ENCODE results near the gene SETD1B. TPM values are rescaled to one million over a fixed set of nuclear protein-coding genes. Genes with fewer than 3 reads are reported as not detected.

The SETD1B gene
- total RNA-seq, 1 donor from 2014 or later = 7.9 TPM

- H3K4me1 ChIP-seq = peaks cover 81% of the 10 kb centered on the region
- peak overlapping the region; percentile 100 for H3K27ac ChIP-seq (replicated peaks)
- H3K36me3 ChIP-seq = peaks cover 9% of the 10 kb centered on the region
- peak; percentile 78 for DNase-seq
- intact Hi-C loops (cut with micrococcal nuclease) = no loop called here
- H3K9me3 ChIP-seq (replicated peaks) = no peaks in the 10 kb centered on the region
- H3K27me3 ChIP-seq (ENCODE audit: low read depth) = no peaks in the 10 kb centered on the region
- peak; percentile 24 for TF ChIP-seq CTCF (IDR thresholded peaks at IDR 0.05; ENCODE audit: borderline replicate concordance)
- peak overlapping the region; percentile 81 for H3K4me3 ChIP-seq
Observed at GRCh38 chr12:121799156-121799841, 4.5 kb upstream of the SETD1B start.

DNA sequence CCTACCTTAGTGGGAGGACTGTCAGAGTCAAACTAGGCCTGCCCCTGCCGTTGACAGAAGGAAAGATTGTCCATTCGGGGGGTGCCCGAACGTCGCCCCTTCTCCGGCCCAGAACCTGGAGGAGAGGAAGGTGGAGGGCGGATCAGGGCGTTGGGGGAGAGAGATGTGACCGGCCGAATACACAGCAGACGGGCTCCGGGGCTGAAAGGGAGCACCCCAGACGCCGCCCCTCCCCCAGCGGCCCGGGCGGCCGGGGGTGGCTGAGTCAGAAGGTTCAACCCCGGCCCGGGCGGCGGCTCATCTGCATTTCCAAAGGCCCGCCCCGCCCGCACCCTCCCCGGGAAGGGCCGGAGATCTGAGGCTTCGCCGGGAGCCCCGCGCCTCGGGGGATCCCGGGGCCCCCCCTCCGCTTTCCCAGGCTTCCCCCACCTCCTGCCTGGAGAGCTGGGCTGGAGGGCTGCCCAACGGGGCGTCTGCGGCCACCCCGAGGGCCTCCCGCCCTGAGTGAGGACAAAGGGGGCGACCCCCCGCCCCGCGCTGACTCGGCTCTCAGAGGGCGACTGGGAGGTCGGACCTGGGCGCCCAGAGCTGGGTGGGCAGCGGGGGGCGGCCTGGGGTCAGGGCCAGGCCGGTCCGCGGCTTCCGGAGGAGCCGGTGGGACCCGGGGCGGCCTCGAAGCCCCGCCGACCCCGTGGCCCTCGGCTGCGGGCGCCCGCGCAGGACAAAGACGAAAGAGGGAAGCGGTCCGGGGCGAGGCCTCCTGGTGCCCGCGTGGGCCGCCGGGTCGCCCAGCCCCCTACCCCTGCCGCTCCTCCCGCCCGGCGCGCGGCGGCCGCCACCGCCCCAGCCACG is 3.7 kb upstream of the SETD1B start:
- Histone ChIP-seq H3K27me3 (ENCODE audit: low read depth) (no peaks in the 10 kb centered on the region), H3K36me3 (peaks cover 9% of the 10 kb centered on the region), H3K27ac (replicated peaks) (peak overlapping the region; percentile 100), H3K4me1 (peaks cover 78% of the 10 kb centered on the region), H3K9me3 (replicated peaks) (no peaks in the 10 kb centered on the region), H3K4me3 (peak overlapping the region; percentile 81)
- DNase-seq = peak; percentile 94
- intact Hi-C loops (cut with micrococcal nuclease) = no loop called here
- peak; percentile 11 for TF ChIP-seq CTCF (IDR thresholded peaks at IDR 0.05; ENCODE audit: borderline replicate concordance)

DNA sequence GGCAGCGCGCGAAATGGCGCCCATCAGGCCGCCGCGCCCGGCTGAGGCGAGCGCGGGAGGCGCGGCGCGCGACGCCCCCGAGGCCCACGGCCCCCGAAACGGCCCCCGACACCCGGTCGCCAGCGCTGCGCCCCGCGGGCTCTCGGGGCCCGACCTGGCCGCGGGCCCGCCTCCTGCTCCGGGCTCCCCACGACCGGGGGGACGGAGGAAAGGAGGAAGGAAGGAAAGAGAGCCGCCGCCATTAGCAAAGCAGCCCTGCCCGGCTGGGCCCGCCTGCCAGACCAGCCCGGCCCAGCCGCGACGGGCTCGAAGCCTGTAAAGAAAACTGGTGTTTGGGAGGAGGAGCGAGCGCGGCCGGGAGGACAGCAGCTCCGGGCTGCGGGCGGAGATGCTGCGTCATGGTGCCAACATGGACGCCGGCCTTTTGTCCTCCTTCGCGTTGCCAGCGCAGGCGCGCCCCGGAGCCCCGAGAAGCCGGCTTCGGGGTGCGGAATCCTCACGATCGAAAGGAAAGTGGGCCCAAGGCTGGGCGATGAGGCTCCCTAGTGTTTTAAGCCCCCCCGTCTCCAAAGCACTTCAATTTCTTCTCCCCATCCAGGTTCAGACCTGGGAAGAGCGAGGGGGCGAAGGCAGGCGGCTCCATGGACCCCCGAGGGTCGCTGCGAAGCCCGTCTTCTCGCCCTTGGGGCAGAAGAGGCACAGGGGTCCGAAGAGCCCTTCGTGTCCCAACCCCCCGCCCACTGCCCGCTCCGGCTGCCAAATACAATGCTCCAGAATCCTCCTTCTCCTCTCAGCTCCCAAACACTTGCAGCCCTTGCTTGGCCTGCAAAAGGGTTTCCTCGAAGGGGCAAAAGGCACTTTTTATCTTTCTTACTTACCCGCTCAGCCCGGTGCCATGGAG is 2.9 kb upstream of the SETD1B start:
- H3K4me1 ChIP-seq = peaks cover 78% of the 10 kb centered on the region
- no peaks in the 10 kb centered on the region for H3K9me3 ChIP-seq (replicated peaks)
- no peak for TF ChIP-seq CTCF (IDR thresholded peaks at IDR 0.05; ENCODE audit: borderline replicate concordance)
- peak overlapping the region; percentile 81 for H3K4me3 ChIP-seq
- peak; percentile 85 for DNase-seq
- peak overlapping the region; percentile 100 for H3K27ac ChIP-seq (replicated peaks)
- H3K36me3 ChIP-seq = peaks cover 3% of the 10 kb centered on the region
- H3K27me3 ChIP-seq (ENCODE audit: low read depth) = no peaks in the 10 kb centered on the region
- intact Hi-C loops (cut with micrococcal nuclease) = no loop called here

DNA sequence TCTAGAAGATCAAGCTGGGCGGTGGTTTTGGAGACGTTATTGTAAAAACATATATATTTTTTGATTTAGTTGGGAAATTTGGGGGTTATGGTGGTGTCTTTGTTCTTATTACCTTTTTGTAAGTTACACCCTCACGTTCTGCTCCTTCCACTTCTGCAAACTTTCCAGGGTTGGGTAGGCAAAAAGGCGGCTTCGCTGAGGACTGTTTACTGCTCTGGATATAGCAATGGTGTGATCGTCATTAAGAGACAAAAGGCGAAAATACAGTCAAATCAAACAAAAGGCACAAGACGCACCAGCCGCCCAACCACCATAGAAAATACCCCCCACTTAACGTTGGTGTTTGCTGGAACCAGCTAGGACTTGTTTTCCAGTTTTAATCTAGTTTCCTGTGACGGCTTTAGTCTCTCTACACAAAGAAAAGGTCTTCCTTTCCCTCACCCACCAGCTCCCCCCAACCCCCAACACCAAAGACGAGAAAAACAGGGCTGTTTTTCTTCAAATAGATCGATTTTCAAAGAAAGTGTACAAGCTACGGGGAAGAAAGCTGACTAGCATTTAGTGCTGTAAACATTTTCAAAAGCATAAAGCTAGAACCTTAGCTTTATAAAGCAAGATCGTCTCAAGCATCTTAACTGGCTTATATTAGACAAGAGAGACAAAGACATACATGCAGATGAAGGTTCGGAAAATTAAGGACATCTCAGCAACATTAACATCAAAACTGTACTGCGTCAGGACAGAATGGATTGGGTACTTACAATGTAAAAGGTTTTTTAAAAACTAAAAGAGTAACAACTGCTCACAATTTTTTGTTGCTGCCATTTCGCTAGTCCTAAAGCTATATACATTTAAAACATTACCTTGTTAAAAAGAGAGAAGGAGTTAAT is 2.0 kb upstream of the SETD1B start:
- H3K4me1 ChIP-seq = peaks cover 78% of the 10 kb centered on the region

More for the DNA sequence above, 2.0 kb upstream of the SETD1B start:
- Histone ChIP-seq H3K4me3 (peak overlapping the region; percentile 81), H3K36me3 (no peaks in the 10 kb centered on the region), H3K27ac (replicated peaks) (peak overlapping the region; percentile 100), H3K27me3 (ENCODE audit: low read depth) (no peaks in the 10 kb centered on the region), H3K9me3 (replicated peaks) (no peaks in the 10 kb centered on the region)
- no peak for DNase-seq
- TF ChIP-seq CTCF (IDR thresholded peaks at IDR 0.05; ENCODE audit: borderline replicate concordance) = no peak
- intact Hi-C loops (cut with micrococcal nuclease) = no loop called here
